PC-9 (cell line): ENCODE data around the gene LIPC.

ENCODE experiments used
- EZH2 ChIP-seq: fragments of 200-600 bp; sonication (generic); IDR thresholded peaks from 2 replicates; pipeline ENCODE4 v1.8.0; 2017; ENCODE audit warnings: antibody characterized with exemption, low read depth
- TF ChIP-seq, protein P1 (sequence below): fragments of 200-600 bp; sonication (generic); conservative IDR thresholded peaks from 2 replicates; pipeline ENCODE4 v1.6.1; 2017; ENCODE audit warnings: mixed run types, antibody characterized with exemption, mild to moderate bottlenecking, moderate library complexity

DNA sequence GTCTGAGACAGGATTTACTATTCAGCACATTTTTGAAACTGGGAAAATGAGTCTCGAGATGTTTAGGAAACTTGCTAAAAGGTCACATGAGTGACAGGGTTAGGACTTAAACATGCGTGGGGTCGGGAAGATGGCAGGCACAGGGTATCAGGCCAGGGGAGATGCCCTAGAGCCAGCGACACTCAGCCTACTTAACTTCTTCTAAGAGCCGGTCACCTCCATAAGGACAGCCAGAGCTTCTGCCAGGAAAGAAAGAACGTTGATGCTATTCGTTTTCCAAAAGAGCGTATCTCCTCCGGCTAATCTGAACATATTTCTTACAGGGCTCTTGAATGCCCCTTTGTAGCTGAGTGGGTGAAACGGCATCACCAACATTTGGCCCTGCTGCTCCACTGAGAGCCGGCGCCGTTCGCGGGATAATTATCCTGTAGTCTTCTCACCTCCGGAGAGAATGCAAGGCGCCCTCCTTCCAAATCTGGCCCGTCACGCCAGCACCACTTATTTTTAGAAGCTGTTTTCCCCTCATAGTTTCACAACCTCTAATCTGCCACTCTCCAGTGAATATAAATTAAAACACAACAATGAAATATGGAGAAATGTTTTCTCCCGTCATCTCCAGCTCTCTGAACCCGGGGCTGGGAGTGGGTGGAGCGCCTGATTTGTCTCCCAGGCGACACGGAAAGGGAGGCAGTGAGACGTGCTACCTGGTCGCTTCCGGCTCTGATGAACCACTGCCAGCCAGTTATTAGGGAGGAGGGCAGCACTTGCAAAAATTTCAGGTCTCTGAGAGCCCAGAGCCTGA, 58.5 kb downstream of the LIPC start:
- TF ChIP-seq, protein P1, sequence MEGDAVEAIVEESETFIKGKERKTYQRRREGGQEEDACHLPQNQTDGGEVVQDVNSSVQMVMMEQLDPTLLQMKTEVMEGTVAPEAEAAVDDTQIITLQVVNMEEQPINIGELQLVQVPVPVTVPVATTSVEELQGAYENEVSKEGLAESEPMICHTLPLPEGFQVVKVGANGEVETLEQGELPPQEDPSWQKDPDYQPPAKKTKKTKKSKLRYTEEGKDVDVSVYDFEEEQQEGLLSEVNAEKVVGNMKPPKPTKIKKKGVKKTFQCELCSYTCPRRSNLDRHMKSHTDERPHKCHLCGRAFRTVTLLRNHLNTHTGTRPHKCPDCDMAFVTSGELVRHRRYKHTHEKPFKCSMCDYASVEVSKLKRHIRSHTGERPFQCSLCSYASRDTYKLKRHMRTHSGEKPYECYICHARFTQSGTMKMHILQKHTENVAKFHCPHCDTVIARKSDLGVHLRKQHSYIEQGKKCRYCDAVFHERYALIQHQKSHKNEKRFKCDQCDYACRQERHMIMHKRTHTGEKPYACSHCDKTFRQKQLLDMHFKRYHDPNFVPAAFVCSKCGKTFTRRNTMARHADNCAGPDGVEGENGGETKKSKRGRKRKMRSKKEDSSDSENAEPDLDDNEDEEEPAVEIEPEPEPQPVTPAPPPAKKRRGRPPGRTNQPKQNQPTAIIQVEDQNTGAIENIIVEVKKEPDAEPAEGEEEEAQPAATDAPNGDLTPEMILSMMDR, result no peak
- TF ChIP-seq EZH2, result no peak
